Epithelial cell of proximal tubule (primary cell): ENCODE measurements around the gene SH3TC2. TPM values are rescaled to one million over a fixed set of nuclear protein-coding genes. Genes with fewer than 3 reads are reported as not detected.

Source experiments
- DNase-seq: peaks from one replicate; pipeline ENCODE4 v3.0.0-alpha.2; 2011; ENCODE audit warnings: low read depth
- H3K4me3 ChIP-seq: 2 replicates; pipeline ENCODE4 v1.5.1; 2011; ENCODE audit warnings: low read depth, mild to moderate bottlenecking, low read length
- CTCF ChIP-seq: conservative IDR thresholded peaks from 2 replicates; pipeline ENCODE4 v1.5.1; 2012; ENCODE audit warnings: low read depth, mild to moderate bottlenecking, low read length
- total RNA-seq: library from RNA; depleted of rRNA; stranded (reverse); fragments of >200 nt; gene quantifications from 2 replicates; pipeline ENCODE4 v1.2.3, GENCODE V29; 2015

The SH3TC2 gene
- total RNA-seq, 1 donor from 2014 or later, result 2.7 TPM

DNA sequence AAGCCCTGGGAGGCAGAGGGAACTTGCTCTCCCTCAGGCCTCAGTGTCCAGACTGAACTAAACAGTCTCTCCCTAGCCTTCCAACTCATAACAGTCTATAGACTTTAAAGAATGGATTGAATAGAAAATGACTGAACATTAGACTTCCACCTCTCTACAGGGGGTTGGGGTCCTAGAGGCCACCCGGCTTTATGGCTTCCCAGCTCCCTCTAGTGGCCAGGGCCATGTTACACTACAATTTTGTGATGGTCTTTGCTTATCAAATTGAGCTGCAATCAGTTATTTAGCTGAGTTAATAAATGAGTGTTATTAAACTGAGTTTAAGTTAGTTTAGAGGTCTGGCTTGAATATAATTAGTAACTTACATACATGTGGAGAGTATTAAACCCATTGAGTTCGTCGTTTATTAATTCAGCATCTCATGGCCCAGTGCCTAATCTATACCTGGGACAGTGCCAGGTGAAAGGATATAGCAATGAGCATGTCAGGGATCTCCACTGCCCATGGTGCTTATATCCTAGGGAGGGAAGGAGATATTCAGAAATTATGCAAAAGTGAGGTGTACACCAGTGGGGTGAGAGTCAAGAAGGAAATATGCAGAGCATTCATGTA is 105.2 kb downstream of the SH3TC2 start:
- H3K4me3 ChIP-seq, result no peak overlapping the region
- TF ChIP-seq CTCF, result peak; percentile 96
- DNase-seq, result no peak

DNA sequence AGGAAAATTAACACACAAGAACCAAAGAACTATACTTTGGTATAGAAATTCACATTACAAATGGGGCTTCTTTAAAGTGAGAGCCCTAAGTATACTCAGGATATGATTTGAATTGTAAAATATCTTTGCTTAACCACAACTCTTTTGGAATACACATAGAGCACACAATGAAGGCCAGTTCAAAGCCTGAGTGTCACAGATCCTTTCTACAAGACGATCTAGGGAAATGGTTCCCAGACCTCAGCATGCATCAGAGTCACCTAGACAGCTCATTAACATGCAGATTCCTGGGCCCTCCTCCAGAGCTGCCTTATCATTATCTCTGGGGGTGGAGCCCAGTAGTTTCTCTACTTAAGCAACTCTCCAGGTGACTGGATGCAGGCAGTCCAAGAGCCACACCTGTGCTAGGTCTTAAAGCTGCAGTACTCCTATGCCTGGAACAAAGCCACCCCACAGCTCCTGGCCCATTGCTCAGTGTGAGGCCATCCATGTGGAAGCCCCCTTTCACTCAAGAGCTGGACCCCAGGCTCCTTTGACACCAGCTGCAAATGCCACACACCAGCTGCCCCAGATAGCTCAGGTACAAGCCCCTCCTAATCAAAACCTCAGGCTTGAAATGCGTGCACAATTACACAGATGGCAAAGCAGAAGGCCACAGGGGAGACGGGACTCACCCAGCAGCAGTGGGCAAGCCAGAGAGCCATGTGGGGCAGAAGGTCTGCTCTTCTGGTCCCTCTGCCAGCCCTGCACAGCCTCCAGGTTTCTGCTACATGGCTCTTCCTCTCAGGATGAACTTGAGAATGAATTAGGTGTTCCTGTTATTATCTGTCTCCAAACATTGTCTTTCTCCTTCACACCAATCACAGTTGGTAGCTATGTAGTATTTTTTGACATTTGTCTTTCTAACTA is 106.1 kb downstream of the SH3TC2 start:
- no peak for TF ChIP-seq CTCF
- no peak for DNase-seq
- no peak overlapping the region for H3K4me3 ChIP-seq

Other genes starting within 250 kb of the SH3TC2 start
- 2.6 and 3.3 TPM in 2 replicates for gene ADRB2, start 236.5 kb downstream of the SH3TC2 start, total RNA-seq
- 15.6 and 30.1 TPM in 2 replicates for gene ABLIM3, start 78.4 kb upstream of the SH3TC2 start, total RNA-seq
- gene AFAP1L1, start 208.8 kb upstream of the SH3TC2 start, total RNA-seq, result 17.2 and 27.2 TPM in 2 replicates